ENCODE data around the gene TNPO3. TPM values are rescaled to one million over a fixed set of nuclear protein-coding genes. Genes with fewer than 3 reads are reported as not detected.

TNPO3 gene
- total and polyA plus RNA-seq, 10 of the 15 experiments (the other 5 are each of a cell fraction or from before 2014, with no cell fraction given): 17.6 to 91.8 (median 65.9) TPM

DNA sequence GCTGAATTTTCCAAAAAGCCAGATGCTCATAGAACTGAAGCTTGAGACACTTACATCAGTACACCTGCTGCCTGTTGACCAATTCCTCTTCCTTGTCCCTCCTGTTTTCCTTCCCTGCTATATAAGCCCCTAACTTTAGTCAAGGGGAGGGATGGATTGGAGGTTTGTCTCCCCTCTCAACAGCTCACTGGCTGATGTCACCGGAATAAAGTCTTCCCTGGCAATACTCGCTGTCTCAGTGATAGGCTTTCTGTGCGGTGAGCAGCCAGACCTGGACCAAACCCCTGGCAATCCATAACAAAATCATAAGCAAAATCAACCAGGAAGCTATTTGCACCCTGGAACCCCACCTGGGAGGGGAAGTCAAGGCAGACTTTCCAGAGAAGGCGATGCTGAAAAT lies 118.1 kb downstream of the TNPO3 start:
- SMC1A ChIA-PET (ENCODE audit: uncharacterized antibody, unreplicated experiment): interaction anchor here (0.7 to 3.1 kb wide), 10 partner anchors 16 to 155 kb away, joined by 3 to 11 read pairs (median 4); no protein-coding TSS in a partner anchor
- Histone ChIP-seq H3K9ac (ENCODE audit: control insufficient read depth, insufficient read depth, low read length) (peak overlapping the region; percentile 97), H3K9me3 (replicated peaks; ENCODE audit: control insufficient read depth, insufficient read depth, low read length) (no peaks in the 10 kb centered on the region), H3K36me3 (ENCODE audit: control insufficient read depth in 2 of 2, insufficient read depth in 2 of 2, low read length in 1 of 2) (no peaks in the 10 kb centered on the region), H3K4me1 (ENCODE audit: control insufficient read depth, insufficient read depth, low read length) (peaks cover 58% of the 10 kb centered on the region), H4K20me1 (ENCODE audit: control insufficient read depth, insufficient read depth) (no peaks in the 10 kb centered on the region), H2AFZ (ENCODE audit: control insufficient read depth, low read depth, low read length) (no peak overlapping the region), H3K4me2 (ENCODE audit: control insufficient read depth, insufficient read depth) (peak overlapping the region; percentile 98), H3K27me3 (replicated peaks in 1 of 2; ENCODE audit: control insufficient read depth in 2 of 2, insufficient read depth in 2 of 2, low read length in 1 of 2) (no peaks in the 10 kb centered on the region), H3K79me2 (ENCODE audit: control insufficient read depth, insufficient read depth, low read length) (peaks cover 79% of the 10 kb centered on the region), H3K27ac (ENCODE audit: control insufficient read depth, insufficient read depth) (peak overlapping the region; percentile 96), H3K4me3 (peak overlapping the region; percentile 82)
- no peak for ATAC-seq
- POLR2A ChIA-PET: interaction anchor here (0.6 to 2.3 kb wide), 9 partner anchors 22 to 200 kb away, joined by 3 to 7 read pairs (median 3); no protein-coding TSS in a partner anchor
- 73% methylated on average over 4 of the region's 4 CpGs for WGBS (ENCODE audit: insufficient coverage, insufficient replicate concordance, low lambda C conversion rate, missing lambda C conversion rate)
- CTCF ChIA-PET: interaction anchor here (1.1 to 2.4 kb wide), 6 partner anchors 22 to 155 kb away, joined by 3 to 10 read pairs (median 4); no protein-coding TSS in a partner anchor
- RAD21 ChIA-PET (ENCODE audit: unreplicated experiment): interaction anchor here (0.7 to 2.5 kb wide), 5 partner anchors 13 to 155 kb away, joined by 3 to 8 read pairs (median 4); no protein-coding TSS in a partner anchor
- FAIRE-seq: no peak
- no peak for DNase-seq (ENCODE audit: low read depth, low spot score)
- TF ChIP-seq SMAD1 (IDR thresholded peaks at IDR 0.05; ENCODE audit: low read depth, partially characterized antibody) (no peak), ZNF384 (IDR thresholded peaks at IDR 0.05; ENCODE audit: borderline replicate concordance, low read depth, low read length) (no peak)
- TF ChIP-seq, protein P1, sequence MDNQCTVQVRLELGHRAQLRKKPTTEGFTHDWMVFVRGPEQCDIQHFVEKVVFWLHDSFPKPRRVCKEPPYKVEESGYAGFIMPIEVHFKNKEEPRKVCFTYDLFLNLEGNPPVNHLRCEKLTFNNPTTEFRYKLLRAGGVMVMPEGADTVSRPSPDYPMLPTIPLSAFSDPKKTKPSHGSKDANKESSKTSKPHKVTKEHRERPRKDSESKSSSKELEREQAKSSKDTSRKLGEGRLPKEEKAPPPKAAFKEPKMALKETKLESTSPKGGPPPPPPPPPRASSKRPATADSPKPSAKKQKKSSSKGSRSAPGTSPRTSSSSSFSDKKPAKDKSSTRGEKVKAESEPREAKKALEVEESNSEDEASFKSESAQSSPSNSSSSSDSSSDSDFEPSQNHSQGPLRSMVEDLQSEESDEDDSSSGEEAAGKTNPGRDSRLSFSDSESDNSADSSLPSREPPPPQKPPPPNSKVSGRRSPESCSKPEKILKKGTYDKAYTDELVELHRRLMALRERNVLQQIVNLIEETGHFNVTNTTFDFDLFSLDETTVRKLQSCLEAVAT (IDR thresholded peaks at IDR 0.05): 0 out of 2 replicates have a peak, but pooled peaks have one; percentile 67
- TSS peak; percentile 39 for BruUV-seq (replicated peaks)
- intact Hi-C loops (cut with micrococcal nuclease; ENCODE audit: unreplicated experiment): loop anchor here (10.0 kb wide), 2 partner anchors 208 to 678 kb away; partner anchors contain the start of genes NRF1 and TSPAN33
- in situ Hi-C loops (cut with MboI): no loop called here

DNA sequence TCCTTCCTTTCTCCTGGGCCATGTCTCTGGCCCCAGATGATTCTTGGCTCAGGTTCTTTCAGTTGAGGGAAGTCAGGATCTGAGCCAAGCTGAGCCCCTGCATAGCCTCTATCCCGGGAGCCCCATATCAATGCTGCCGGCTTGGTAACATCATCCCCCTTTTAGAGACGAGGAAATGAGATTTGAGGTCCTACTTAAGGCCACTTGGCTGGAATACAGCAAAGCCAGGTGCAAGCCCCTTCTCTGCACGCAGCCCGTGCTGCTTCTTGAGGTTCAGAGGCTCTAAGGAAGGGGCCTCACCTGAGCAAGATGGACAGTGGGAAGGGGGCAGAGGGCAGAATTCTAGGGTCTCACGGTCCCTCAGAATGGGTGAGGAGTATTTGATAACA lies 119.6 kb downstream of the TNPO3 start:
- FAIRE-seq (no peak), DNase-seq (ENCODE audit: low read depth, low spot score) (no peak), ATAC-seq (no peak)
- intact Hi-C loops (cut with micrococcal nuclease; ENCODE audit: unreplicated experiment): loop anchor here (2.0 to 10.0 kb wide), 3 partner anchors 119 to 679 kb away; partner anchors contain the start of genes NRF1, TNPO3 and TSPAN33
- Histone ChIP-seq H2AFZ (ENCODE audit: control insufficient read depth, low read depth, low read length) (no peak overlapping the region; the same call in 1 of the 2 replicates), H3K27me3 (replicated peaks in 1 of 2; ENCODE audit: control insufficient read depth in 2 of 2, insufficient read depth in 2 of 2, low read length in 1 of 2) (no peaks in the 10 kb centered on the region), H3K79me2 (ENCODE audit: control insufficient read depth, insufficient read depth, low read length) (peaks cover 66% of the 10 kb centered on the region), H3K4me3 (peak overlapping the region; percentile 58), H3K4me1 (ENCODE audit: control insufficient read depth, insufficient read depth, low read length) (peaks cover 54% of the 10 kb centered on the region), H3K36me3 (ENCODE audit: control insufficient read depth in 2 of 2, insufficient read depth in 2 of 2, low read length in 1 of 2) (no peaks in the 10 kb centered on the region), H3K9ac (ENCODE audit: control insufficient read depth, insufficient read depth, low read length) (peak overlapping the region; percentile 97), H3K27ac (ENCODE audit: control insufficient read depth, insufficient read depth) (peak overlapping the region; percentile 96), H3K4me2 (ENCODE audit: control insufficient read depth, insufficient read depth) (peak overlapping the region; percentile 96), H4K20me1 (ENCODE audit: control insufficient read depth, insufficient read depth) (no peaks in the 10 kb centered on the region), H3K9me3 (replicated peaks; ENCODE audit: control insufficient read depth, insufficient read depth, low read length) (no peaks in the 10 kb centered on the region)
- WGBS (ENCODE audit: insufficient coverage, insufficient replicate concordance, low lambda C conversion rate, missing lambda C conversion rate): 68% methylated on average over 6 of the region's 6 CpGs
- SMC1A ChIA-PET (ENCODE audit: uncharacterized antibody, unreplicated experiment): interaction anchor here (1.3 to 3.1 kb wide), 5 partner anchors 15 to 156 kb away, joined by 3 to 12 read pairs (median 4); no protein-coding TSS in a partner anchor
- CTCF ChIA-PET: interaction anchor here (1.0 kb wide), 1 partner anchor 73 kb away, joined by 4 read pairs; the partner anchor contains the start of gene ATP6V1F
- RAD21 ChIA-PET (ENCODE audit: unreplicated experiment): interaction anchor here (0.6 to 3.6 kb wide), 6 partner anchors 20 to 229 kb away, joined by 3 to 25 read pairs (median 6); partner anchors contain the start of gene KCP
- in situ Hi-C loops (cut with MboI): no loop called here
- BruUV-seq (replicated peaks): TSS peak; percentile 60
- POLR2A ChIA-PET: interaction anchor here (0.9 to 2.3 kb wide), 5 partner anchors 18 to 231 kb away, joined by 3 to 9 read pairs (median 3); no protein-coding TSS in a partner anchor
- no peak for TF ChIP-seq MXI1 (IDR thresholded peaks at IDR 0.05; ENCODE audit: low read depth, low read length)
- TF ChIP-seq NFYA (IDR thresholded peaks at IDR 0.05; ENCODE audit: borderline replicate concordance, low read depth, low read length): no peak
- no peak for TF ChIP-seq BCL11A (IDR thresholded peaks at IDR 0.05; ENCODE audit: low read depth, low read length)
- TF ChIP-seq POLR2A (IDR thresholded peaks at IDR 0.05; ENCODE audit: low read depth, low read length): no peak
- no peak for TF ChIP-seq CREB1 (IDR thresholded peaks at IDR 0.05; ENCODE audit: low read depth)
- TF ChIP-seq EZH2 (IDR thresholded peaks at IDR 0.05; ENCODE audit: borderline replicate concordance, control insufficient read depth, low read depth, low read length): no peak
- TF ChIP-seq ESRRA (IDR thresholded peaks at IDR 0.05; ENCODE audit: low read length): no peak
- TF ChIP-seq, protein P2, sequence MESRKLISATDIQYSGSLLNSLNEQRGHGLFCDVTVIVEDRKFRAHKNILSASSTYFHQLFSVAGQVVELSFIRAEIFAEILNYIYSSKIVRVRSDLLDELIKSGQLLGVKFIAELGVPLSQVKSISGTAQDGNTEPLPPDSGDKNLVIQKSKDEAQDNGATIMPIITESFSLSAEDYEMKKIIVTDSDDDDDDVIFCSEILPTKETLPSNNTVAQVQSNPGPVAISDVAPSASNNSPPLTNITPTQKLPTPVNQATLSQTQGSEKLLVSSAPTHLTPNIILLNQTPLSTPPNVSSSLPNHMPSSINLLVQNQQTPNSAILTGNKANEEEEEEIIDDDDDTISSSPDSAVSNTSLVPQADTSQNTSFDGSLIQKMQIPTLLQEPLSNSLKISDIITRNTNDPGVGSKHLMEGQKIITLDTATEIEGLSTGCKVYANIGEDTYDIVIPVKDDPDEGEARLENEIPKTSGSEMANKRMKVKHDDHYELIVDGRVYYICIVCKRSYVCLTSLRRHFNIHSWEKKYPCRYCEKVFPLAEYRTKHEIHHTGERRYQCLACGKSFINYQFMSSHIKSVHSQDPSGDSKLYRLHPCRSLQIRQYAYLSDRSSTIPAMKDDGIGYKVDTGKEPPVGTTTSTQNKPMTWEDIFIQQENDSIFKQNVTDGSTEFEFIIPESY (IDR thresholded peaks at IDR 0.05): no peak
